GM10266 (cell line): Measurements from ENCODE around the gene CATSPER3.

ENCODE experiments used
- DNase-seq: peaks from one replicate; pipeline ENCODE4 v3.0.0; 2012; ENCODE audit errors: extremely low spot score
- CTCF ChIP-seq: IDR thresholded peaks from 2 replicates; pipeline ENCODE4 v1.5.1; 2012; ENCODE audit warnings: mild to moderate bottlenecking, low read depth; ENCODE audit not compliant: control insufficient read depth, insufficient read depth; ENCODE audit errors: missing control alignments

CATSPER3 gene

DNA sequence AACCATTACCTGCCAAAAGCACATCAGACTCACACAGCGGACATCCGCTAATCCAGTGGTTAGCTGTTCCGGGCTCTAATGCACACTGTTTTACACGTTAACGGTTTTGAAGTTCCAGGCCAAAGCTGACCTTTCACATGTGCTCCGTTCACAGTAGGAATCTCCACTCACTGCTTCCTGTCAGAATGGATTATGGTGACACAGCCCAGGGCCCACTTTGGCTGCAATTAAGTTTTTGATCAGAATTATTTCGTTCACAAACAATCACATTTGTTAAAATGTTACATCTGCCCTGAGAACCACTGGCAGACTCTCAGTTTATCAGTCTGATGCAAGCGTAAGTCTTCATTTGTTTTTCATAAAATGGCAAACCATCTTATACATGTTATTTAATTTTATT lies 30.2 kb upstream of the CATSPER3 start:
- TF ChIP-seq CTCF, result no peak
- DNase-seq, result no peak

- no peak for DNase-seq
- TF ChIP-seq CTCF, result no peak
These were observed 29.7 kb upstream of the CATSPER3 start for GRCh38 chr5:134938030-134938429.

- DNase-seq, result no peak
- TF ChIP-seq CTCF, result no peak
These were observed 28.2 kb upstream of the CATSPER3 start for GRCh38 chr5:134939500-134939899.

DNA sequence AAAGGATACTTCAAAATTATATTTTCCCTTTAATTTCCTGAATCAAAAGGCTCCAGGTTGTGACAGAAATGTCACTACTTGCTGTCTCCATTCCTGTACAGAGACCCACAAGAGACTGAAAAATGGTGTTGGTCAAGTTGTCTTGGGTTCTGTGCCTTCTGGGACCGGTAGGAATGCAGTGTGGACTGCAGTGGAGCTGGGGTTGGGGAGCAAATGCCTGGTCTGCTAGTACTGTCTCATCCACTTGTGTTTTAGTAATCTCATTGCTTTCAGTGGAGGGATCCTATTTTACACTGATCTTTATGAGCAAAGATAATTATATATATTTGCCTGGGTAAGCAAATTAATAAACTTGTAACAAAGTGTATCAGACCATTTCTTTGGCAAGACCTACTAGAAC lies 24.2 kb upstream of the CATSPER3 start:
- no peak for TF ChIP-seq CTCF
- no peak for DNase-seq

GRCh38 chr5:134944630-134945029 lies 23.1 kb upstream of the CATSPER3 start:
- DNase-seq, result no peak
- TF ChIP-seq CTCF, result no peak

GRCh38 chr5:134945041-134945440 lies 22.7 kb upstream of the CATSPER3 start:
- DNase-seq, result no peak
- TF ChIP-seq CTCF, result no peak

- no peak for DNase-seq
- TF ChIP-seq CTCF, result no peak
These were observed 18.8 kb upstream of the CATSPER3 start for GRCh38 chr5:134948911-134949310.
